Skeletal muscle cell (primary cell): ENCODE data around the gene FRS2.
A peak's percentile ranks its signal among the peaks of the same experiment; 100 is the strongest.
"Not testable (repeated sequence)": the region's sequence is repeated elsewhere in the genome, so short reads cannot be mapped to it uniquely, and the experiment has no call there.

Source experiments
- DNase-seq: peaks from one replicate; pipeline ENCODE4 v3.0.0-alpha.2; 2010; ENCODE audit warnings: low read depth
- H3K4me3 ChIP-seq: 2 replicates; pipeline ENCODE4 v1.5.1; 2011; ENCODE audit warnings: low read depth, mild to moderate bottlenecking, control low read depth, low read length, moderate library complexity

The FRS2 gene, protein sequence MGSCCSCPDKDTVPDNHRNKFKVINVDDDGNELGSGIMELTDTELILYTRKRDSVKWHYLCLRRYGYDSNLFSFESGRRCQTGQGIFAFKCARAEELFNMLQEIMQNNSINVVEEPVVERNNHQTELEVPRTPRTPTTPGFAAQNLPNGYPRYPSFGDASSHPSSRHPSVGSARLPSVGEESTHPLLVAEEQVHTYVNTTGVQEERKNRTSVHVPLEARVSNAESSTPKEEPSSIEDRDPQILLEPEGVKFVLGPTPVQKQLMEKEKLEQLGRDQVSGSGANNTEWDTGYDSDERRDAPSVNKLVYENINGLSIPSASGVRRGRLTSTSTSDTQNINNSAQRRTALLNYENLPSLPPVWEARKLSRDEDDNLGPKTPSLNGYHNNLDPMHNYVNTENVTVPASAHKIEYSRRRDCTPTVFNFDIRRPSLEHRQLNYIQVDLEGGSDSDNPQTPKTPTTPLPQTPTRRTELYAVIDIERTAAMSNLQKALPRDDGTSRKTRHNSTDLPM

DNA sequence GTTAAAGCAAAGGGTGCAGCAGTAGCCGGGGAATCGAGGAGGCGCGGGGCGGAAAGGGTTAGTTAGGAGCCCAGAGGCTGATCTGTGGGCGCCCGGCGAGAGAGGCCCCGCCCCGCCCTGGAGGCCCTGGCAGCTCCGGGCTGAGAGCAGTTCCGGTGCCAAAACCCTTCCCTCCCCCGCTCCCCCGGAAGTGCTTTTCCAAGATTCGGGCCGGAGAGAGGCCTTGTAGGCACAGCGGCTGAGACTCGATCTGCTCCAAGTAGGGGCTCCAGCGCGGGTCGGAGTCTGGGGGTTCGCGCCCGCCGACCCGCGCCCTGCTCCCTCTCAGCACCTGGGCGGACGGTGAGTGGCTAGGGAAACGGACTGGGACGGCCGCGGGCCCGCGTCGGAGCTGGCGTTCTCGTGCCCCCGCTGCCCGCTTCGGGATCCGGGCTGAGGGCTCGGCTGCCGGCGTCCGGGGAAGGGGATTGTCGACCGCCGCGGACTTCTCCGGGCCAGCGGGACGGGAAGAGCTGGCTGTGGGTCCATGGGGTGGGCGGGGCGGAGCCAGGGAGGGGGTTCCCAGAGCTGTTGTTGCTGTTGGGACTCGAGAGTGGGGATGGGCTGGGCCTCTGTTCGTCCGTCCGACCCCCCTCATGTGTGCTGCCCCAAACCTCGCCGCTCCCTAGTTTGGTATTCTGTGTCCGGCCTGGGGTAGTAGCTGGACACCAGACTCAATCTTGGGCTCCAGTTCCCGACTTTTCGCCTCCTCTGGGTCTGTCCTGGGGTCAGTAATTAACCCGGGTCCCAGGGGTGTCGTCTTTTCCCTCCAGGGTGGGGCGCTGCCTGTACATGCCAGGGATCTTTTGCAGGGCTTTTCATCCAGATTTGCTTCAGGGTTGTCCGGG is at the start of gene FRS2:
FRS2 (plus strand) TSS at position 200 of the 887 bp plus-strand sequence. CDS start 98,643 bp downstream, outside the sequence.
- peak within 1 kb of the TSS; percentile 68 for H3K4me3 ChIP-seq
- DNase-seq: peak; percentile 62

DNA sequence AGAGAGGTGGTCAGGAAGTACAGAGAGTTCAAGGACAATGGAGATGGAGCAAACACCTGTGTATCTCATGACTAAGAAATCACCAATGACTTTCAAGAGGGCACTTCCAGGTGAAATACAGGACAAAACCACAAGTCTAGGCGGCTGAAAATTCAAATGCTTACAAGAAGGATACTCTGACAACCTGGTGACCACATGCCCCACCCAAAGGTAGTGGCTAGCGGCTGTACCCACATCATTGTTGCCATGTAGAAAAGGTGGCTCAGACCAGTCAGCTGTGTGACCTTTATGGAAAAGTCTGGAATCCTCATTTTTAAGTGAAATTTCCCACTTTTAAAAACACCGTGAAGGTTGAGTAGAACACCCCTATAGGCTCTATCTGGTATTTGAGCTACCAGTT is 48.6 kb upstream of the FRS2 start:
- DNase-seq: no peak
- H3K4me3 ChIP-seq: no peak overlapping the region

DNA sequence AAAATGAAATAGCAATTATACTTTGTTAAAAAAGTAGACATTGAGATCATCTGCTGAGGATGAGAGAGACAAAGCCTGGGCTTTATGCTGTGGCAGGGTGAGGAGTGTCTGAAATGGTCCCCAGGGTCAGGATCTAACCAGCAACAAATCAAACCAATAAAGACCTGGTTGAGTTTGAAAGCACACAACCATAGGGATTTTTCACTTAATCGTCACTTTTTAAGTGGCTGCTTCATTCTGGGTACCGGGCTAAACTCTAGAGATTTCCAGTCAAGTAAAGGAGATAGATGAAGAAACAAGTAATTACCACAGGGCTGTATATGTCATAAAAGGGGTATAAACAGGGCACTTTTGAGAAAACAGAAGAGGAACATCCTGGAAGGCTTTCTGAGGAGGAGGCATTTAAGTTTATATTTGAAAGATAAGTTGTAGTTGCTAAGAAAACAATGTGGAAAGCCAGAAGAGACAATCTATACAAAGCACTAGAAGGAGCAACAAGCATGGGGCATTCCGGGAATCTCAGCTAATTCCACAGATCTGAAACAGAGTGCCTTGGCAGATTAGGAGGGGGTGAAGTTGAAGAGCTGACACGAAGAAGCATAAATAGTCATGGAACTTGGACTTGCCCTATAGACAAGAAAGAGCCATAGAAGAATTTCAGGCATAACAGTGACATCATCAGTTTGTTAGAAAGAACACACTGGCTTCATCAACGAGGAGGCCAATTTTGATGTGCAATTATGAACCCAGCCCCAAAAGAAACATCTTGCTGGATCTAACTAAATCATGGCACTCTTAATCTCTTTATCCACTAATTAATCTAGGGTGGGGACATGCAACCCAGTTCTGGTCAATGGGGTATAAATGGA is 46.9 kb upstream of the FRS2 start:
- H3K4me3 ChIP-seq: no peak overlapping the region
- no peak for DNase-seq

DNA sequence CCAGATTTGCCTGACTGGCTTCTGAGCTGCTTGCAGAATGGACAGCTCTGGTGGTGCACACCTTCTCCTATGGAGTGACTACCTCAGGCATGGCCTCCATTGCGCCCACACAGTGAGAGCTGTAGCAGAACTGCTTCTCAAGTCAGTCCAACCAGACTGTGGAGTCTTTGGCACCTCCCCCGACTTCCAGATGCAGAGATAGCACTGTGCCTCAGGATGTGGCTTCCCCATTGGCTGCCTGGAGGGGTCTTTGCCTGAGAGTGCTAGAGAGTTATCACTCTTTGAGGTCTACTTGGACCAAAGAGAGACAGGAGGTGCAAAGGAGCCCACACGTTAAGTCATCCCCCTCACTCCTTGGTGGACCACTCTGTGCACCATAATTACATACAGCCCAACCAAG is 44.8 kb upstream of the FRS2 start:
- H3K4me3 ChIP-seq: no peak overlapping the region
- DNase-seq: no peak

DNA sequence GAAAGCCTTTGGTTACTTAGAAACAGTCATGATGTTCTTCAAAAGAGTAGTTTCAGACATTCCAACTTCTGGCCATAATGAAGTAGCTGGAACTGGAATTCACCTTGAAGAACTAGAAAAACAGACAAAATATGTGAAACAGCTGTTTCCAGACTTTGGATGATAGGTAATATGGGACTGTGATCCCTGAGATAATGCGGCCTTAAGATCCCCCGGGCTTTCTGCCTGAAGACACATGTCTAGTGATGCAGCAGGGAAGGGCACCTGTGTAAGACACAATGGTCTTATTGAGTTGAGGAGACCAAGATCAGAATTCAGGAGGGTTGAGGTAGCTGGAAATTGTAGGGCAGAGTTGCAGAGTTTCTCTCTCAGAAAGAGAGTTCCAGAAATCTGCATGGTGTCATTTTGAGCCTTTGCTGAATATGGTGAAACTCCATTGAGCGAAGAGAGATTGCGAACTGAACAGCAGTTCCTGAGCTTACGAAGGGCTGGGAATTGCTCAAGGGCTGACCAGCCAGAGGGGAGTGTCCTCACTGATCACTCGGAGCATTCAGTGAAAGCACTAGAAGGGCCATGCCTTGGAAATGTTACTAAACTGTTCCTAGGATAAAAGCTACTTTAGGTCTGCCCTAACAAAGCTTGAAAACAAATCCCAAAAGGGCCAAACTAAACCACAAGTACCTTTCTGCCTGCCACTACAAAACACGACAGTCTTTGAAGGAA is 41.7 kb upstream of the FRS2 start:
- no peak for DNase-seq
- no peak overlapping the region for H3K4me3 ChIP-seq

DNA sequence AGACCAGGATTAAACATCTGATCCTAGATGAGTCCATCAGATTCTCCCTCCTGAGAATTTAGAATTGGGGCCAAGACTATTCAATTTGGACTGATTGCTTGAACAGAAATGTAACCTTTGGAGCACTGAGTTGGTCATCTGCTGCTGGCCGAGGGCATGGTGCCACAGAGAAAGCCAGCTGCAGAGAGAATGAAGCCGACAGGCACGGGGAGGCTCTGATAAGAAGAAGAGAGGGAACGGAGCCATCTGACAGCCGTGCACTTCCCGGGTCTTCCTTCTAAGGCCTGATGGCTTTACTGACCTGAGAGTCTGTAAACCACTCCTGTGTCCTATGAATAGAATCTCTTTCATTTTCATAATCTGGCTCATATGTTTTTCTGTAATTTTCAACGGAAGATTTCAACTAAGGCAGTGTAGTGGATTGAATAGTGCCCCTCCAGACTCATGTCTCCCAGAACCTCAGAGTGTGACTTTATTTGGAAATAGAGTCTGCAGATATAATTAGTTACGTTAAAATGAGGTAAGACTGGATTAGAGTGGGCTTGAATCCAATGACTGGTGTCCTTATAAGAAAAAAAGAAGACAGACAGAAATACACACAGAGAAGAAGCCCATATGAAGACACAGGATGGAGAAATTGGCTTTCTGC is 39.1 kb upstream of the FRS2 start:
- no peak for DNase-seq
- H3K4me3 ChIP-seq: no peak overlapping the region

DNA sequence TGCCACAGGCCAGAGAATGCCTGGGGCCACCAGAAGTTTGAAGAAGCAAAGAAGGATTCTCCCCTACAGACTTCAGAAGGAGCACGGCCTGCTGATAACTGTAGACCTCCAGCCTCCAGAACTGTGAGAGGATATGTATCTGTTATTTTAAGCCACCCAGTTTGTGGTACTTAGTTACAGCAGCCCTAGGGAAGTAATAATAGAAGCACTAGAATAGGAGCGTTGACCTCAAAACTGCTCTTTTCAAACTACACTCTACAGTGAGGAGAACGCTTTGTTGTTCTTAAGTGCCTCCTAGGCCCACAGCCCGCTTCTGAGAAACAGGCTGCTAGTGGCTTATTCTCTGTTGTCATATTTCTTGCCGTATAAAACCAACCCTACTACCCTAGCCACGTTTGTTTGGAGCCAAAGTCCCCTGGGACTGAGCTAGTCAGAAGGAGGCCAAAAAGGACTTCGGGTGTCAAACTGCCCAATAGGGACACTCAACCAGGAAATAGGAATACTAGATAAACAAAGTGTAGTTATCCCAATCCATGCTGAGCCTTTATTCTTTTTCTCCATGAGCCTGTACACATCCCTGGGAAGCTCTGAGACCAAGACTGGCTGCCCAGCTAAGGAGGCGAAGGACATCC is 38.5 kb upstream of the FRS2 start:
- DNase-seq: no peak
- H3K4me3 ChIP-seq: no peak overlapping the region

DNA sequence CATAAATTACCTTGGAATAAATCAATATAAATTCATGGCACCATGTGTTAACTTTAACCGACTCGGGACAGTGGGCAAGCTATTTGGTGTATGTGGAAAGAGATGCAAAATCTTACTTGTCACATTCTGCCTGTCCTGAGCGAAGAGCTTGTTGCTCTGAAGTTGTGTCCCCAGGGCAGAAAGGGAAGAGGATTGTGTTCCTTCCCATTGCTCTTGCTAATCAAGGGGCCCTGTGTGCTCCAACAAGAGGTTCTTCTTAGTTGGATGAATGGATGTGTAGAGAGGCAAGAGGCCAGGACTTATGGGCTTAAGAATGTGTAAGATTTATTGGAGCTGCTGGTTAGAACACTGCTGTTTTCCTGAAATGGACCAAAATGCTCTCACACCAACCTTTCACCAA is 36.5 kb upstream of the FRS2 start:
- no peak for DNase-seq
- no peak overlapping the region for H3K4me3 ChIP-seq

DNA sequence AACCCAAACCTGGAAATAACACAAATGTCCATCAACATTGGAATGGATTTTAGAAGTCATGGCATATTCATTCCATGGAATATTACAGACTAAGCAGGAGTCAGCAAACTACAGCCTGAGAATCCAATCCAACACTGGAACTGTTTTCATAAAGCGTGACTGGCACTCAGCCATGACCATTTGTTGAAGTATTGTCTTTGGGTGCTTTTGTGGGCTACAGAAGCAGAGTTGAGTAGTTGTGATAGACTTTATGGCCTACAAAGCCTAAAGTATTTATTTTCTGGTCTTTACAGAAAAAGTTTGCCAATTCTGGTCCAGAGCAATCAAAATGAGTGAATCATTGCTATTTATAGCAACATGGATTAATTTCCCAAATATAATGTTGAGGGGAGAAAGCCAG is 34.5 kb upstream of the FRS2 start:
- H3K4me3 ChIP-seq: no peak overlapping the region
- DNase-seq: no peak

DNA sequence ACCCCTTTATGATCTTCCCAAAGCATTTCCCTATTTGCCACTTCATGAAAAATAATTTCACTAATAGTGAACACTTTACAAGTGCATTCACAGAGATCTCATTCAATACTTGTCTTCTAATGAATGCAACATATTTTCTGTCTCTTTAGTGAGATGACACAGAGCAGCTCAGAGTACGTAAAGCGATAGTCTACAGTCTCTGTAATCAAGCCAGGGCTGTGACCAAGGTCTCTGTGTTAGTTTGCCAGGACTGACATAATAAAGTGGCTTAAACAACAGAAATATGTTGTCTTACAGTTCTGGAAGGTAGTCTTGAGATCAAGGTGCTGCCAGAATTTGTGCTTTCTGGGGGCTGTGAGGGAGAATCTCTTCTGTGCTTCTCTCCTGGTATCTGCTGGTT is 33.1 kb upstream of the FRS2 start:
- H3K4me3 ChIP-seq: no peak overlapping the region
- DNase-seq: no peak

DNA sequence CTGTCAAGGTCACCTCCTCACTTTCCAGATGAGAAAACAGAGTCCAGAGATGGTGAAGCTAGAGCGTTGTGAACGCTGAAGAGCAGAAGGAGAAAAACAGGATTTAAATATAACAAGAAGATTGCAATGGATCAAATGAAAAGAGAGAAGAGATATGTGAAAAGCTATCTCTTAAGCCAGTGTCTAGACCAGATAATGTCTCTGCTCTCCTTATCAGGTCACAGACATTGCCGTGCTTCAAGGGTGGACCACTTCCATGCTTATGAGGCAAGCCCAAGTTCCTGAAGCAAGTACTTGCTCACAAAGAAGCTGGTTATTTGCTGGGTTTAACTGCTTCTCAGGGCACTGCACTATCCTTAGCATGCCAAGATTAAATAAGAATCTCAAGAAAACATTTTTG is 31.6 kb upstream of the FRS2 start:
- DNase-seq: no peak
- no peak overlapping the region for H3K4me3 ChIP-seq

DNA sequence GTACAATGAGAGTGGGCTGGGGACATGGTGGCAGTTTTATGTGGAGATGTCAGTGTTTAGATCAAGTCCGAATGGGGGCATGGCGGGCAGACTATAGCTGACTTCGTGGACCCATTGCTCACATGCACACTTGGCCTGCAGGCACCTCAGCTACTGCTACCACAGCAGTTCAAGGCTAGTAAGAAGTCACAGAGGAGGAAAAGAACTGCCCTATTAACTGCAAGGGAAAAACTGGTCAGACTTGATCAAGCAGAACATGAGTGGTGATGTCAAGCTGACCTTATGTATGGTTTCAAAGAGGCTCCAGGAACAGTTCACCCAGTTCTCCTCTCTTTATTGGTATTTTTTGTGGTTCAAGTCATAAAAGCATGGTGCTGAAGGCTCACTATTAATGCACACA is 30.2 kb upstream of the FRS2 start:
- H3K4me3 ChIP-seq: no peak overlapping the region
- DNase-seq: no peak

DNA sequence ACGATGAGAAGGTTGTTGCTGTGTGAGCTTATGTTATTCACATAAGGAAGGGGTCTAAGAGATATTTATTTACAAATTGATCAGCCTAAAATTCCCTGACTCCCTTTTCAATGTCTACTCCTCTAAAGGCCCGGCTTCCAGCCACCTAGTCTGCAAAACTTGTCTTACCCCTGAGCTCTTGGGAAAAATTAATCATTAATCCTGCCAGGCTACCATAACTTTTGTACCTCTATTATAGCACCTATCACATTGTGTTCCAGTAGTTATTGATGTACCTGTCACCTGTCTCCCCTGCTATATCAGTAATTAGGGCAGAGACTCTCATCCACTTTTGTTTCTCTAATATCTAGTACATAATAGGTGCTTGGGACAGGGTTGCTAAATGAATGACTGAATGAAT is 29.3 kb upstream of the FRS2 start:
- no peak for DNase-seq
- H3K4me3 ChIP-seq: no peak overlapping the region

DNA sequence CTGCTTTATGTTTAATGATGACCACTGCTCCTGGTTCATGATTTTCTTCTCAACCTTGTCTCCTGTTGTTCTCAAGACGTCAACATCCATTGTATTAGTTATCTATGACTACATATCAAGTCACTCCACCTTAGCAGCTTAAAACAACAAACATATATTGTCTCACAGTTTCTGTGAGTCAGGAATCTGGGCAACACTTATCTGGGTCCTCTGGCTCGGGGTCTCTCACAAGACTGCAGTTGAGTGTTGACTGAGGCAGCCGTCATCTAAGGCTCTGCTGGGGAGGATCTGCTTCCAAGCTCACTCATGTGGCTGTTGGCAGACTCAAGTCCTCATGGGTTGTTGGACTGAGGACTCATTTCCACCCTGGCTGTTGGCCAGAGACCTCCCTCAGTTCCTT is 27.3 kb upstream of the FRS2 start:
- DNase-seq: peak; percentile 16
- H3K4me3 ChIP-seq: no peak overlapping the region

DNA sequence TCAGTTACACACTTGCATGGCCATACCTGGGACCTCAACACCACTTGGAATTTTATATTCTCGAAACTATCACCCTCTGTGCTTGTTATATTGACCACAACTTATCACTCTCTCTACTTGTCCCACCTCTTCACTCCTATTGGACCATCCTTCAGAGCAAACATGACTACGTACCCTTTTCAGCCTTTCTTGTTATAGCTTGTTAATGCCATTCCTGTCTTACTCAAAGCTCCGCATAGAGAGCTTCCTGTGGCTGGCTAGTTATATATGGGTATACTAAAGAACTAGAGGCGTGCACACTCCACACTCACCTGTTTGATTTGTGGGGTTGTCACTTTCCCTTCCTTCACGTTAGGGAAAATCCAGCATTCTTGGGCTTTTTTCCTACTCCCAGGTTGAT is 26.3 kb upstream of the FRS2 start:
- DNase-seq: no peak
- H3K4me3 ChIP-seq: no peak overlapping the region

DNA sequence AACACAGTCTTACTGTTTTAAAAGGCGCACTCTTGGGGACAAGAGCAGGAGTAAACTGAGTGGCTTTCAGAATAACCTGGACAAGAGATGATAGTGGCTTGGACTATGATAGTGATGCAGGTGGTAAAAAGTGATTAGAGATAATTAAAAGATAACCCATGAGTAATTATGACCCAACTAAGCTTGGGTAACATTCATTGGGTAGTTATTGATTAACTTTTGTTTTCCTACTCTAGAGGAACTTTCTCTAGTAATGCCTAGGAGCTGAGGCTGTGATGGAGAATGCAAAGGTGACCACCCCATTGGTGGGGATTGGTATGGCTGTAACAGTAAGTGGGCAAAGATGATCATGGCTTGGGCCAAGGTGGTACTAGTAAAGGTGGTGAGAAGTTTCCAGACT is 22.3 kb upstream of the FRS2 start:
- no peak overlapping the region for H3K4me3 ChIP-seq
- DNase-seq: no peak

DNA sequence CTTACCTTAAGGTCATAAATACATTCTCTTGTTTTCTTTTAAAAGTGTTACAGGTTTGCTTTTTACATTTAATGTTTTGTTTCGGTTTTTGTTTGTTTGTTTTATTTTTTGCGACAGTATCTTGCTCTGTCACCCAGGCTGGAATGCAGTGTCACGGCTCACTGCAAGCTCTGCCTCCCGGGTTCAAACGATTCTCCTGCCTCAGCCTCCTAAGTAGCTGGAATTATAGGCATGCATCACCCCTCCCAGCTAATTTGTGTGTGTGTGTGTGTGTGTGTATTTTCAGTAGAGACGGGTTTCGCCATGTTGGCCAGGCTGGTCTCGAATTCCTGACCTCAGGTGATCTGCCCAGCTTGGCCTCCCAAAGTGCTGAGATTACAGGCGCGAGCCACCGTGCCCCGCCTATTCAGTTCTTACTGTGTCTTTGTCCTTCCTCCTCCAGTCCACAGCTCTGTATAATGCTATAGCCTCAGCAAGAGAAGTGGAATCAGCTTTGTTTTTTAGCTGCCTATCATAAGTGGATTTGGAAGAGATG is 17.5 kb upstream of the FRS2 start:
- H3K4me3 ChIP-seq, DNase-seq: not testable (repeated sequence)

DNA sequence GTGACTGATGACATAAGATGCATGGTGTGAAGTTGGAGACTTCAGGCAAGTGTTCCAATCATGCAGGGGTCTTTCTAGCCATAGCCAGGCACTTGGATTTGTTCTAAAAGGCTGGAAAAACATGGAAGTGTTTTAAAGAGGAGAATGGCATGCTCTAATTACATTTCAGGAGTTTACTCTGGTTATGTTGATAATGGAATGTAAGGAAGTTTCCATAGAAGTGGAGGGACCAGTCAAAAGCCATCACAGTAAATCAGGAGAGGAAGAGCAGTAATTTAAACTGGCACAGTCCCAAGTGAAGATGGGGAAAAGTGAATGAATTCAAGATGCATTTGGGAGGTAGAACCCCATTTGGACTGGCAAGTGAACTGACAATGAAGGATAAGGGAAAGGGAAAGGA is 13.9 kb upstream of the FRS2 start:
- no peak overlapping the region for H3K4me3 ChIP-seq
- no peak for DNase-seq
